K562 (cell line): ENCODE results near the gene TECRL. TPM values are rescaled to one million over a fixed set of nuclear protein-coding genes. Genes with fewer than 3 reads are reported as not detected.

Experiments used
- ATAC-seq: fragments of 200-7000 bp; cut with Tn5 transposase; 3 replicates; pipeline ENCODE4 v1.9.1; 2020; ENCODE audit warnings: moderate library complexity
- Bru-seq: library from RNA; stranded (reverse); fragments of 400-500 nt; gene quantifications from one replicate; lab custom pipeline; 2021; lab: Mats Ljungman, UMichigan
- BruChase-seq, 2 experiments: library from RNA; stranded (reverse); fragments of 400-500 nt; gene quantifications; one replicate each; lab custom pipeline; 2021; lab: Mats Ljungman, UMichigan
- BruUV-seq: library from RNA; stranded (reverse); fragments of 400-500 nt; replicated peaks from 2 replicates; lab custom pipeline; 2021; lab: Mats Ljungman, UMichigan
- CTCF ChIA-PET: fragments of 300-600 bp; formaldehyde crosslinking; extraction: SDS; loops from one replicate; lab custom pipeline; 2021; ENCODE audit warnings: low intra/inter-chr PET ratio; lab: Yijun Ruan, JAX
- POLR2A ChIA-PET: fragments of 300-600, 350-650 bp; sonication (Branson Sonifier 250); formaldehyde crosslinking; extraction: SDS; loops from one replicate; lab custom pipeline; 2021; ENCODE audit warnings: antibody characterized with exemption, inconsistent platforms; lab: Yijun Ruan, JAX
- DNase-seq, 4 experiments: peaks; one replicate each; pipeline versions ENCODE4 v3.0.0 to v3.0.0-alpha.2; 2011 to 2018; ENCODE audit warnings: low spot score in 3 of 4, mixed read lengths in 3 of 4; ENCODE audit errors: extremely low read depth in 1 of 4
- FAIRE-seq: peaks from 2 replicates; lab custom pipeline; 2011; peaks lifted over from hg19 to GRCh38; lab: Jason Lieb, UNC
- H2AFZ ChIP-seq: 2 replicates; pipeline ENCODE4 v1.6.0; 2011; ENCODE audit warnings: low read depth, low read length, control low read depth, inconsistent platforms
- H3K27ac ChIP-seq: fragments of 200-600 bp; 3 replicates; pipeline ENCODE4 v1.8.0; 2011; ENCODE audit warnings: low read depth, mild to moderate bottlenecking, control low read depth, inconsistent platforms, low read length, moderate library complexity, mixed read lengths; ENCODE audit errors: extremely low read depth
- H3K27me3 ChIP-seq, 2 experiments: fragments of 300-600 bp in 1 of 2; 2 replicates in 1 of 2; 3 replicates in 1 of 2; pipeline versions ENCODE4 v1.6.0 to v1.8.0; 2011; ENCODE audit warnings: inconsistent platforms in 2 of 2, low read length in 2 of 2, mild to moderate bottlenecking in 1 of 2, mixed read lengths in 1 of 2, moderate library complexity in 1 of 2; ENCODE audit not compliant: control insufficient read depth in 2 of 2, insufficient read depth in 2 of 2
- H3K36me3 ChIP-seq: fragments of 300-600 bp; 3 replicates; pipeline ENCODE4 v1.8.0; 2011; ENCODE audit warnings: mild to moderate bottlenecking, low read length, inconsistent platforms; ENCODE audit not compliant: control insufficient read depth, insufficient read depth
- H3K4me1 ChIP-seq, 2 experiments: fragments of 200-600 bp in 1 of 2; replicated peaks in 1 of 2; 2 replicates in 1 of 2; 3 replicates in 1 of 2; pipeline versions ENCODE4 v1.5.1 to v1.8.0; 2011; ENCODE audit warnings: inconsistent platforms in 2 of 2, low read length in 2 of 2, mild to moderate bottlenecking in 1 of 2, mixed read lengths in 1 of 2, moderate library complexity in 1 of 2; ENCODE audit not compliant: control insufficient read depth in 2 of 2, insufficient read depth in 2 of 2
- H3K4me2 ChIP-seq: 2 replicates; pipeline ENCODE4 v1.6.1; 2011; ENCODE audit warnings: low read length, control low read depth, inconsistent platforms, mixed read lengths; ENCODE audit not compliant: insufficient read depth
- H3K4me3 ChIP-seq: fragments of 200-600 bp; sonication (generic), shearing (Covaris generic); 2 replicates; pipeline ENCODE4 v1.5.1; 2016; ENCODE audit warnings: control low read depth, inconsistent platforms
- H3K79me2 ChIP-seq: fragments of 200-600 bp; 3 replicates; pipeline ENCODE4 v1.8.0; 2011; ENCODE audit warnings: low read length, inconsistent platforms; ENCODE audit not compliant: control insufficient read depth, insufficient read depth
- H3K9ac ChIP-seq, 2 experiments: 2 replicates each; pipeline versions ENCODE4 v1.6.0 to v1.6.1; 2011; ENCODE audit warnings: low read depth in 2 of 2, low read length in 2 of 2, control low read depth in 1 of 2, inconsistent platforms in 1 of 2, mild to moderate bottlenecking in 1 of 2, mixed read lengths in 1 of 2; ENCODE audit not compliant: insufficient read depth in 1 of 2
- H3K9me1 ChIP-seq: one replicate; pipeline ENCODE4 v1.6.0; 2011; ENCODE audit warnings: inconsistent platforms, mild to moderate bottlenecking, low read length, moderate library complexity; ENCODE audit not compliant: control insufficient read depth, insufficient read depth
- H3K9me3 ChIP-seq: replicated peaks from 2 replicates; pipeline ENCODE4 v1.5.1; 2011; ENCODE audit warnings: low read depth, low read length, inconsistent platforms; ENCODE audit not compliant: control insufficient read depth, insufficient read depth
- H4K20me1 ChIP-seq: replicated peaks from 2 replicates; pipeline ENCODE4 v1.6.1; 2011; ENCODE audit warnings: low read length, inconsistent platforms, mixed read lengths; ENCODE audit not compliant: control insufficient read depth, insufficient read depth
- CHD2 ChIP-seq: IDR thresholded peaks from 2 replicates; pipeline ENCODE4 v1.6.1; 2011; ENCODE audit warnings: low read depth, low read length
- HNRNPUL1 ChIP-seq: fragments of 200-400 bp; formaldehyde crosslinking; IDR thresholded peaks from 2 replicates; pipeline ENCODE4 v1.6.1; 2017; ENCODE audit warnings: low read length
- NFXL1 ChIP-seq: fragments of 450-650 bp; formaldehyde crosslinking; IDR thresholded peaks from 2 replicates; pipeline ENCODE4 v1.4.0; 2021; ENCODE audit warnings: mild to moderate bottlenecking
- NR2C1 ChIP-seq, 2 experiments: fragments of 450-650 bp; IDR thresholded peaks; 2 replicates each; pipeline ENCODE4 v1.6.1; 2017; ENCODE audit warnings: mild to moderate bottlenecking in 2 of 2, antibody characterized with exemption in 1 of 2, inconsistent platforms in 1 of 2, missing compliant biosample characterization in 1 of 2, missing genetic modification characterization in 1 of 2
- SAFB ChIP-seq: fragments of 200-400 bp; formaldehyde crosslinking; IDR thresholded peaks from 2 replicates; pipeline ENCODE4 v1.6.1; 2017; ENCODE audit warnings: low read depth, low read length, borderline replicate concordance
- SLC30A9 ChIP-seq: fragments of 250-450 bp; sonication (Bioruptor Pico); IDR thresholded peaks from 2 replicates; pipeline ENCODE4 v1.8.0; 2022; ENCODE audit warnings: mild to moderate bottlenecking, moderate library complexity
- WGBS: fragments of 100-300 bp; shearing (Covaris generic); methylation state at CpG from one replicate; pipeline ENCODE4 v1.1.6; 2016; ENCODE audit warnings: low coverage, mixed read lengths; ENCODE audit not compliant: insufficient coverage; ENCODE audit errors: missing lambda C conversion rate; 5-methylcytosine and 5-hydroxymethylcytosine counted together
- in situ Hi-C: fragments of 300-500 bp; cut with MboI; formaldehyde crosslinking; loops from 4 replicates; pipeline ENCODE4 v1.15.0; 2018; ENCODE audit warnings: inconsistent platforms, mixed read lengths
- intact Hi-C: fragments of 100-400 bp; cut with micrococcal nuclease; formaldehyde crosslinking; loops from 2 replicates; pipeline ENCODE4 v1.14.2; 2022
- long read RNA-seq, 3 experiments: library from polyadenylated mRNA in 2 of 3; library from RNA in 1 of 3; unstranded in 2 of 3; stranded (forward) in 1 of 3; transcript quantifications; one replicate each; pipeline ENCODE4 v2.0.0, GENCODE V29; 2019 to 2022
- polyA minus RNA-seq, 3 experiments: library from RNA; depleted of rRNA, polyadenylated mRNA; stranded (reverse); fragments of >200 nt; gene quantifications; 2 replicates each; pipeline ENCODE4 v1.2.3, GENCODE V29; 2011
- polyA plus RNA-seq, 8 experiments: library from polyadenylated mRNA; depleted of rRNA in 4 of 8; stranded (reverse) in 5 of 8; unstranded in 3 of 8; fragments of >200 nt; fragmentation: Nextera tagmentation in 2 of 8; fragmentation: Illumina TruSeq in 1 of 8; extraction: Ambion mirVana in 2 of 8; extraction: Trizol in 1 of 8; gene quantifications; 2 replicates each; pipeline versions ENCODE4 v1.2.1 to v1.2.3, GENCODE V29; 2011 to 2014; ENCODE audit warnings: inconsistent platforms in 1 of 8, missing spikeins in 1 of 8
- total RNA-seq, 7 experiments: library from RNA; depleted of rRNA in 6 of 7; stranded (reverse); fragments of >200 nt in 6 of 7; fragmentation: Illumina TruSeq in 2 of 7; extraction: Trizol in 2 of 7; gene quantifications; 2 replicates each; pipeline versions ENCODE4 v1.2.1 to v1.2.3, GENCODE V29; 2011 to 2021; ENCODE audit warnings: low replicate concordance in 1 of 7

The TECRL gene
- not detected in 2 replicates for total RNA-seq (2011; cell fraction: chromatin; rRNA removed; ENCODE audit: low replicate concordance)
- not detected in 2 replicates for total RNA-seq (2011; cell fraction: nucleolus; rRNA removed)
- total RNA-seq (2011; cell fraction: nucleoplasm; rRNA removed) = not detected in 2 replicates
- total RNA-seq (2014; rRNA removed) (not detected in 2 replicates), total RNA-seq (2014; rRNA removed; fragmentation: Illumina TruSeq; extraction: Trizol) (not detected in 2 replicates), total RNA-seq (2015; rRNA removed; fragmentation: Illumina TruSeq; extraction: Trizol) (not detected in 2 replicates), total RNA-seq (2021) (not detected in 2 replicates), polyA plus RNA-seq (2011; rRNA removed) (not detected in 2 replicates), polyA plus RNA-seq (2014; fragmentation: Illumina TruSeq; extraction: Trizol) (not detected in 2 replicates), polyA plus RNA-seq (2014; fragmentation: Nextera tagmentation; extraction: Ambion mirVana) (not detected), polyA plus RNA-seq (2014; rRNA removed) (not detected in 2 replicates), polyA minus RNA-seq (2011; rRNA and poly(A)+ RNA removed) (not detected in 2 replicates), Bru-seq, nascent RNA (not detected), BruChase-seq, experiment 1, labeled RNA remaining after a 2-hour chase (percentile 0 among the genes with signal in this experiment), BruChase-seq, experiment 2, labeled RNA remaining after a 6-hour chase (not detected)
- polyA plus RNA-seq (2011; cell fraction: cytosol; rRNA removed) = not detected in 2 replicates
- not detected in 2 replicates for polyA plus RNA-seq (2011; cell fraction: nucleus; rRNA removed)
- polyA plus RNA-seq (2012) = not detected in 2 replicates
- not detected in 2 replicates for polyA minus RNA-seq (2011; cell fraction: cytosol; rRNA and poly(A)+ RNA removed)
- polyA minus RNA-seq (2011; cell fraction: nucleus; rRNA and poly(A)+ RNA removed) = not detected in 2 replicates
- long read RNA-seq, experiment 1 = 0 reads
- long read RNA-seq, experiment 2 = 0 reads
- long read RNA-seq, experiment 3 = 0 reads

- Histone ChIP-seq H3K4me1 (no peaks in the 10 kb centered on the region), H4K20me1 (no peaks in the 10 kb centered on the region), H3K27me3 (no peaks in the 10 kb centered on the region), H3K36me3 (no peaks in the 10 kb centered on the region), H3K79me2 (no peaks in the 10 kb centered on the region), H3K4me3 (no peak within 1 kb of the TSS), H3K9me3 (0 out of 2 replicates have a peak, but pooled peaks cover 1% of the 10 kb centered on the region), H3K9me1 (no peaks in the 10 kb centered on the region), H2AFZ (no peak within 1 kb of the TSS), H3K27ac (no peak within 1 kb of the TSS), H3K9ac (no peak within 1 kb of the TSS), H3K4me2 (no peak within 1 kb of the TSS)
- WGBS = 0% methylated on average over 4 of the region's 4 CpGs
- in situ Hi-C loops = no loop called here
- ATAC-seq (no peak), FAIRE-seq (no peak), DNase-seq (no peak)
- intact Hi-C loops = no loop called here
- no TSS peak for BruUV-seq
- TF ChIP-seq HNRNPUL1 = no peak
- TF ChIP-seq SAFB = no peak
- TF ChIP-seq CHD2 = no peak
- no peak for TF ChIP-seq NFXL1 (CRISPR knock-in tag)
- no peak for TF ChIP-seq NR2C1 (IDR thresholded peaks at IDR 0.05)
- no peak for TF ChIP-seq NR2C1 (tag; IDR thresholded peaks at IDR 0.05)
- TF ChIP-seq SLC30A9 (CRISPR knock-in tag) = no peak
- ChIA-PET POLR2A (no interaction called here), CTCF (no interaction called here)
Measured at GRCh38 chr4:64409300-64409699, at the start of gene TECRL. TSS of gene TECRL (minus strand) at chr4:64409450. CDS start at chr4:64409351, 99 bp downstream.
